GM18505 (cell line): Measurements from ENCODE around the gene GLMN.
A peak's percentile ranks its signal among the peaks of the same experiment; 100 is the strongest.

Experiments
- ATAC-seq: cut with Tn5 transposase; IDR thresholded peaks from one replicate; pipeline ENCODE4 v1.9.1; 2021; ENCODE audit not compliant: unreplicated experiment
- POLR2A ChIP-seq: IDR thresholded peaks from 4 replicates; pipeline ENCODE4 v1.6.1; 2011; ENCODE audit warnings: borderline replicate concordance; ENCODE audit not compliant: insufficient read depth, insufficient read length; ENCODE audit errors: extremely low read depth

GLMN gene

GRCh38 chr1:92298573-92299476, at the start of gene GLMN, which contains the start of gene RPAP2:
GLMN (minus strand) TSS chr1:92298987; CDS start chr1:92297999, 988 bp downstream.
RPAP2 (plus strand) TSS chr1:92299059; CDS start chr1:92299074, 15 bp downstream.
- peak; percentile 98 for ATAC-seq
- TF ChIP-seq POLR2A, result peak; percentile 96

GRCh38 chr1:92346866-92347640, 48.3 kb upstream of the GLMN start:
- no peak for TF ChIP-seq POLR2A
- ATAC-seq, result no peak

GRCh38 chr1:92343061-92343460, 44.3 kb upstream of the GLMN start:
- no peak for TF ChIP-seq POLR2A
- ATAC-seq, result no peak

GRCh38 chr1:92342401-92342800, 43.6 kb upstream of the GLMN start:
- no peak for TF ChIP-seq POLR2A
- ATAC-seq, result no peak

GRCh38 chr1:92340154-92340553, 41.4 kb upstream of the GLMN start:
- no peak for ATAC-seq
- TF ChIP-seq POLR2A, result no peak

GRCh38 chr1:92333668-92334067, 34.9 kb upstream of the GLMN start:
- no peak for TF ChIP-seq POLR2A
- no peak for ATAC-seq

- TF ChIP-seq POLR2A, result no peak
- no peak for ATAC-seq
Observed at GRCh38 chr1:92329347-92330129, 30.8 kb upstream of the GLMN start.

GRCh38 chr1:92327794-92328193, 29.0 kb upstream of the GLMN start:
- no peak for ATAC-seq
- no peak for TF ChIP-seq POLR2A

- no peak for ATAC-seq
- no peak for TF ChIP-seq POLR2A
Observed at GRCh38 chr1:92326681-92327080, 27.9 kb upstream of the GLMN start.

- ATAC-seq, result no peak
- no peak for TF ChIP-seq POLR2A
Observed at GRCh38 chr1:92324784-92325183, 26.0 kb upstream of the GLMN start.

- no peak for TF ChIP-seq POLR2A
- ATAC-seq, result no peak
Observed at GRCh38 chr1:92323473-92324453, 25.0 kb upstream of the GLMN start.
